GM18519 (cell line): ENCODE results near the gene ADPRHL1.

ENCODE experiments used
- ATAC-seq: cut with Tn5 transposase; IDR thresholded peaks from one replicate; pipeline ENCODE4 v1.9.1; 2021; ENCODE audit warnings: mild to moderate bottlenecking, moderate library complexity; ENCODE audit not compliant: unreplicated experiment, low FRiP score

Gene ADPRHL1

DNA sequence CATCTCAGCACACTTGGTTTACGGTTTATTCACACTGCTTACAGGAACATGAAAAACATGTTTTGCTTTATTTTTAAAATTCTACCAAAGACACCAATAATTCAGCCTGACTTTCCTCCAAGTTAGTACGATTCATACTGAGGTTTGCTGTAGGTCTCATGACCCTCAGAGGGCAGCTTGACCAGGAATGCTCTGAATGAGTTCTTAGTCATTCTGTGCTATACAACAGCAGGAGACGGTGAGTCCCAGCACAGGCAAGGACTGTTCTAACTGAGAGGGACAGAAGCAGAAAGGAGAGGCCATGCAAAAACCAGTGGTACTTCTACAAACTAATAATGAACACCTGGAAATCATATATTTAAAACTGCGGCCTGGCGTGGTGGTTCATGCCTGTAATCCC is 95.8 kb downstream of the ADPRHL1 start:
- no peak for ATAC-seq

DNA sequence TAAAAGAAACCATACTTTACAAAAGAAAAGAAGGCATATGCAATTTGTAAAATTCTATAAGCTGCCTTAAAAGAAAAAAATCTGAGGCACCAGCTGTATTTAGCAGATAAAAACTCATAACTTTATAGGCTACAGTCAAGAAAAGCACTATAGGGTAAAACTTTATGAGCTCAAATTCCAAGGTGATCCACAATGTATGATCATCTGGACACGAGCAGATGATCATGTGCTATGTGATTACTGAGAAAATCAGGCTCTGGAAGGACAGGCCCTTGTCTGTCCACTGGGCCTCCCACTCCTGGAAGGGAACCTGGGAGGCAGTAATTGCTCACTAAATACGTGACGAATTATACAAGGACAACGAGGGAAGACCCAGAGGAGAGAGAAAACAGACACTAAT is 96.7 kb downstream of the ADPRHL1 start:
- ATAC-seq: no peak

DNA sequence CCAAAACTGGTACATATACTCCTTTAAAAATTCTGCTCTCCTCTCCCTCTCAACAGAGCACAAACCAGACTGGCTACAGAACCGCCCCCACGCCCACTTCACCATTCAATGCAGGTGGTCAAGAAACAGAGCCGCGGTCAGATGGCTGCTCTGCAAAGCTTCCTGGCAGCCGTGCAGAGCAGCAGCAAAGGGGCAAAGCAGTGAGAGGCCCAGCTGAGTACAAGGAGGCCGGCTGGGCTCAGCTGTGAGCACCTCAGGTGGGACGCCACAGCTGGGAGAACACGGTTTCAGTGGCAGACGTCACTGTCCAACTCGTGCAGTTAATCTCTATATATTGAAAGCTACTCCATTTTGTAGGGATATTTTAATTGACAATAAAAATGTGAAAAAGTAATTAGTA is 97.7 kb downstream of the ADPRHL1 start:
- ATAC-seq: no peak

DNA sequence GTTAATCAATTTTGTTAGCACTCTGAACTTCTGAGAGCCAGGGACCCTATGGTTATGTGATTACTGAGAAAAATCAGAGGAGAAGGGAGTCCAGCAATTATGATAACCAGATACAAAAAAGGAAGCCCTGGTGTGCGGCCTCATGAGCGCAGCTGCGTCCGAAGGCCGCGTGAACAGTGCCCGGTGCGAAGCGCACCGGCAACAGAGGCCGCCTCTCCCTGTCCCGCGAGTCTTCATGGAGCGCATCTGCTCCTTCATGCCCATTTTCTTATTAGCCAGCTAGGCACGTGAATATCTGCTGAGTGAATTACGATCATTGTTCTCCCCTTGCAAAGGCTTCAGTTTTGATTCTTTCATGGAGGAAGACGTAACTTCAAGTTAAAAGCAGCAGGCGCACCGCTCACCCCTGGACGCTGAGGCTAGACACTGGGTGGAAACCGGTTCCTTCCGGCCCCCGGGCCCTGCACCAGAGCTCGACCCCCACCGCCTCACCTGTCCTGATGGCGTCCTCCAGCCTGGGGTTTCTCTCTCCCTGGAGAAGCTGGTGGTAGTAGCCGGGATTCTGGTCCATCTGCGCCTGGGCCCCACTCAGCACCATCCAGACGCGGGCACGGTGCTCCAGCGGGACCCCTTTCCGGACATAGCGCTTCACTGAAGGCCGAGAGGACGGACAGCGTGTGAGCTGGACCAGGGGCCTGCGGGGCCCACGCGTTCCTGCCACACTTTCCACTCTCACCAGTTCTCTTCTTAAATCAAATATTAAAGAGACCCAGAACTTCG is 98.3 kb downstream of the ADPRHL1 start:
- no peak for ATAC-seq

DNA sequence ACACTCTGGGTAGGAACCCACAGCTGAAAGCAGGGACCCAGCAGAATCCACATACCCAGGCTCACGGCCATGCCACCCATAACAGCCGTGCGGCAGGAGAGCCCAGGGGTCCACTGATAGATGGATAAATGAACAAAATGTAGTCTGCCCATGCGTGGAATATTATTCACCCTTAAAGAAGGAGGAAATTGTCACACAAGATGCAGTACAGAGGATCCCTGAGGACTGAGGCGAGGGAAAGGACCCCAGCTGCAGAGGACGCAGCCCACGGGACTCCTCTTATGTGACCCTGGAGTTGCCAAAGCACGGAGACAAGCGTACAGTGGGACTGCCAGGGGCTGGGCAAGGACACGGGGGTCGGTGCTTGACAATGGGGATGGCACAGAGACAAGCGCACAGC is 100.0 kb downstream of the ADPRHL1 start:
- ATAC-seq: no peak

DNA sequence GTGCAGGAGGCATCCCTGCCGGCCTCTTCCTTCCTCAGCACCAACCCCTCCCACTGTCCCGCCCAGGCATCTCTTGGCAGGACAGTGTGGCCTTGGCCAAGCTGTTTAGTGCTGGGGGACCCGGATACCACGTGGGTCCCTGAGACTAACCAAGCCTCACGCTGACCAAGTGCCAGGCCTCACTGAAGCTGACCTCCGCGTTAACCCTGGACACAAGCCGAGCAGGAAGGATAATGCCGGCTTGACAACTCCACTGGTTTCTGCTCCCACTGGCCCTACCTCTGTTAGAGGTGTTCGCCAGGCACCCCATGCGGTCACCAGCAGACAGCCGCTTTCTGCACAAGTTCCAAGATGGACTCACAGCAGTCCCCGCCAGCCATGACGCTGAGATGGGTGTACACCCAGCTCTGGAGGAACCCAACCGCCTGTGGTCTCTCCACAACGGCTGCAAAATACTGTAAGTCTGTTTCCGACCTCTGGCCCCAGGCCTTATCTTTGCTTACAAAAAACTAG is 101.7 kb downstream of the ADPRHL1 start:
- no peak for ATAC-seq

DNA sequence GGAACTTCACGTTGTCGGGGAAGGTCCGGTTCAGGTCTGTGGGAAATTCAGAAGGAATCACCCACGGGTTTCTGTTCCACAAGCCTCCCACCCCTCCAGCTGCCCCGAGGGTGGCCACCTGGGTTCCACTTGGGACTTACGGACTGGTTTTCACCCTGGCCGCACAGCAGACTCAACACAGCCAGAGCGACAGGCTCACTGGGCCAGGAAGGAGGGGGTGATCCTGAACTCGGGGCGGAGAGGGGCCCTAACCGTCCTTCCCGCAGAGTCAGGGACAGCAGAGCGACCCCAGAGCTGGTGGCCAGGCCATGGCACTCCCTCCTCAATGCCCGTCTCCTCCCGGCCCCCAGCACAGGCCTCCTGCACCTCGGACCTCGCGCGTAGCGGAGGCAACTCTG is 102.4 kb downstream of the ADPRHL1 start:
- ATAC-seq: no peak

DNA sequence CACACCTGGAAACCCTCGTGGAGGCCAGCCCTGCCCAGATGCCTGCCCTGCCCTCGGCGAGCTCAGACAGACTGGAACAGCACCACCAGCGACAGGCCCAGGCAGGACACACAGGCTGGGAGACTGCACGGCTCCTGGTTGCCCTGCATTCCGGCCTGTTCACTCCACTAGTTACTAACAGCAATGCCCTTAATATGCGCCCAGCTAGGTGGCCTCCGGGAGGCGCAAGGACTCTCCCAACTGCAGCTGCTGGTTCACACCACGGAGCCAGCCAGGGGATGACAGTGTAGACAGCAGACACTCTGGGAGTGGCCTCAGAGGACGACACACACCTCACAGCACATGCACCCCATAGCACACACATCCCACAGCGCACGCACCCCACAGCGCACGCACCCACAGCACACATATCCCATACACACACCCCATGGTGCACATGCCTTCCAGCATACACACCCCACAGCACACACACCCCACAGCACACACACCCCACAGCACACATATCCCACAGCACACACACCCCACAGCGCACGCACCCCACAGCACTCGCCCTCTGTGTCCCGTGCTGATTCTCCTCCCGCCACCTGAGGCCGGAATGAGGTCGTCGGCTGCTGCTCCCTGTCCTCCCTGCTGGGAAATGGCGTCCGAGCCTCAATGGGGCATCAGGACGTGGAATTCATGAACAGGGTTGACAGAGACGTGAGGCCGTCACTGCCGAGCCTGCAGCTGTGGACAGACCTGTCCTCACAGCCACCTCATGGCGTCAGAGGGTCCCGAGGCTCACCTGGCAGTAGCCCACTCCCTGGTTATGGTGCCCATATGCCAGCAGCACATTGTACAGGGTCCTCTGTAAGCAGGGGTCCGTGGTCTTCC is 103.0 kb downstream of the ADPRHL1 start:
- ATAC-seq: no peak
